ENCODE results near the gene ZNF385B.

- TF ChIP-seq, protein P1, sequence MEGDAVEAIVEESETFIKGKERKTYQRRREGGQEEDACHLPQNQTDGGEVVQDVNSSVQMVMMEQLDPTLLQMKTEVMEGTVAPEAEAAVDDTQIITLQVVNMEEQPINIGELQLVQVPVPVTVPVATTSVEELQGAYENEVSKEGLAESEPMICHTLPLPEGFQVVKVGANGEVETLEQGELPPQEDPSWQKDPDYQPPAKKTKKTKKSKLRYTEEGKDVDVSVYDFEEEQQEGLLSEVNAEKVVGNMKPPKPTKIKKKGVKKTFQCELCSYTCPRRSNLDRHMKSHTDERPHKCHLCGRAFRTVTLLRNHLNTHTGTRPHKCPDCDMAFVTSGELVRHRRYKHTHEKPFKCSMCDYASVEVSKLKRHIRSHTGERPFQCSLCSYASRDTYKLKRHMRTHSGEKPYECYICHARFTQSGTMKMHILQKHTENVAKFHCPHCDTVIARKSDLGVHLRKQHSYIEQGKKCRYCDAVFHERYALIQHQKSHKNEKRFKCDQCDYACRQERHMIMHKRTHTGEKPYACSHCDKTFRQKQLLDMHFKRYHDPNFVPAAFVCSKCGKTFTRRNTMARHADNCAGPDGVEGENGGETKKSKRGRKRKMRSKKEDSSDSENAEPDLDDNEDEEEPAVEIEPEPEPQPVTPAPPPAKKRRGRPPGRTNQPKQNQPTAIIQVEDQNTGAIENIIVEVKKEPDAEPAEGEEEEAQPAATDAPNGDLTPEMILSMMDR (IDR thresholded peaks at IDR 0.05): no peak
- TF ChIP-seq POLR2A (IDR thresholded peaks at IDR 0.05): no peak
These were observed 205.8 kb downstream of the ZNF385B start for GRCh38 chr2:179655627-179656026.

Data from uterus (tissue), 2 donors.